Measurements from ENCODE around the gene APEH. TPM values are rescaled to one million over a fixed set of nuclear protein-coding genes. Genes with fewer than 3 reads are reported as not detected.

Gene APEH
- total and polyA plus RNA-seq, 2 of the 4 experiments (the other 2 are of a cell fraction), result 89.2 to 142 TPM

DNA sequence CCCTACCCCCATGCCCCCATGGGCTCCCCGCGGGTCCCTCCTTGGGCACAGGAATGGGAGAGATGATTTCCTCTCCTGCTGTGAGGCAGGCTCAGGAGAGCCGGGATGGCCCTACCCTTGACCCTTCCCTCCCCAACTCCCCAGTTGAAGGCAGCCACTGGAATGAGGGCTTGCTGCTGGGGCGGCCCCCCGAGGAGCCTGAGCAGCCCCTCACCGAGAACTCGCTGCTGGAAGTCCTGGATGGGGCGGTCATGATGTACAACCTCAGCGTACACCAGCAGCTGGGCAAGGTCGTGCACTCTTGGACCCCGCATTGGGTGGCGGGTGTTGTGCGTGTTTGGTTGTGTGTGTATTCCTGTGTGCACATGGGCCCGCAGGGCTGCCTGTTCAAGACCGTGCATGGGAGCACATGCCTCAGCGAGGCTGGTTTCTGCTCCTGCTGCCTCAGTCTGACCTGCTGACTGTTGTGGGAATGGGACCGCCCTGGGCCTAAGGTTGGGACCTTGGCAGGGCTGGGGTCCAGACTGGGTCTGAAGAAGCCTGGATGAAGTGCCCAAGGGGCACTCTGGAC, 31.3 kb downstream of the APEH start:
- H3K27me3 ChIP-seq (ENCODE audit: control insufficient read depth, insufficient read depth, low read length), result no peaks in the 10 kb centered on the region
- BruUV-seq (replicated peaks), result no TSS peak
- dilution Hi-C loops (cut with HindIII; ENCODE audit: low sequenced_read_pairs, unreplicated experiment), result no loop called here
- H3K4ac ChIP-seq (ENCODE audit: low read depth, low read length), result no peak overlapping the region
- H3K4me3 ChIP-seq (ENCODE audit: insufficient read depth, low read depth, low read length), result no peak overlapping the region
- no peak overlapping the region for H3K23ac ChIP-seq (ENCODE audit: low read depth, low read length)
- DNase-seq (no peak), ATAC-seq (ENCODE audit: low read depth) (no peak)
- ChIA-PET CTCF (no interaction called here), POLR2A (ENCODE audit: unreplicated experiment) (no interaction called here)
- peaks cover 35% of the 10 kb centered on the region for H3K36me3 ChIP-seq (ENCODE audit: control insufficient read depth, insufficient read depth, low read length)
- no peak overlapping the region for H2BK20ac ChIP-seq (ENCODE audit: low read depth, low read length)
- H4K20me1 ChIP-seq (ENCODE audit: insufficient read depth, low read length), result peaks cover 7% of the 10 kb centered on the region; the same call in 1 of the 2 replicates
- H2AFZ ChIP-seq (replicated peaks; ENCODE audit: low read length, poor library complexity), result no peak overlapping the region
- H3K9me3 ChIP-seq (ENCODE audit: control insufficient read depth, insufficient read depth, low read length), result no peaks in the 10 kb centered on the region
- intact Hi-C loops (cut with micrococcal nuclease), result loop anchor here (10.0 kb wide), 1 partner anchor 389 kb away; no protein-coding TSS in a partner anchor
- no peak overlapping the region for H4K91ac ChIP-seq (ENCODE audit: insufficient read depth, low read depth, low read length)
- H2AK9ac ChIP-seq (replicated peaks; ENCODE audit: low read depth, low read length, poor library complexity), result no peak overlapping the region
- H3K4me2 ChIP-seq (ENCODE audit: low read depth, low read length), result no peak overlapping the region
- no peaks in the 10 kb centered on the region for H3K79me1 ChIP-seq (ENCODE audit: low read depth in 1 of 2, low read length in 2 of 2)
- no peak overlapping the region for H4K5ac ChIP-seq (ENCODE audit: low read depth, low read length)
- no peak overlapping the region for H2AK5ac ChIP-seq (ENCODE audit: low read depth, low read length)
- H4K8ac ChIP-seq (ENCODE audit: low read depth in 2 of 2, low read length in 2 of 2), result no peak overlapping the region
- H3K9me1 ChIP-seq (ENCODE audit: insufficient read depth, low read length), result no peaks in the 10 kb centered on the region
- in situ Hi-C loops (cut with MboI; ENCODE audit: low sequenced_read_pairs), result no loop called here
- H3K56ac ChIP-seq (ENCODE audit: extremely low read depth, insufficient read depth, low read length), result no peak overlapping the region
- H3K4me1 ChIP-seq (ENCODE audit: control insufficient read depth, insufficient read depth, low read length), result no peaks in the 10 kb centered on the region
- no peak overlapping the region for H3K9ac ChIP-seq (ENCODE audit: low read depth, low read length)
- WGBS, 2 experiments (ENCODE audit: extremely low coverage in 2 of 2, insufficient read length in 1 of 2), result 95% methylated on average over 7 of the region's 17 CpGs; no CpG with 5 or more reads in 1 of the 2 experiments
- no peak overlapping the region for H2BK5ac ChIP-seq (ENCODE audit: low read depth, low read length, poor library complexity, severe bottlenecking)
- H3K27ac ChIP-seq (ENCODE audit: insufficient read depth, low read length), result no peak overlapping the region
- no peak overlapping the region for H3K14ac ChIP-seq (replicated peaks; ENCODE audit: low read depth, low read length)
- H2BK15ac ChIP-seq (ENCODE audit: low read depth, low read length), result no peak overlapping the region
- H2BK120ac ChIP-seq (ENCODE audit: low read depth, low read length), result no peak overlapping the region
- H3K18ac ChIP-seq (ENCODE audit: low read depth, low read length), result no peak overlapping the region
- no peak for TF ChIP-seq RCOR1 (IDR thresholded peaks at IDR 0.05; ENCODE audit: insufficient replicate concordance, low read length)
- TF ChIP-seq CHD1 (IDR thresholded peaks at IDR 0.05; ENCODE audit: low read depth, low read length), result no peak
- TF ChIP-seq, protein P1, sequence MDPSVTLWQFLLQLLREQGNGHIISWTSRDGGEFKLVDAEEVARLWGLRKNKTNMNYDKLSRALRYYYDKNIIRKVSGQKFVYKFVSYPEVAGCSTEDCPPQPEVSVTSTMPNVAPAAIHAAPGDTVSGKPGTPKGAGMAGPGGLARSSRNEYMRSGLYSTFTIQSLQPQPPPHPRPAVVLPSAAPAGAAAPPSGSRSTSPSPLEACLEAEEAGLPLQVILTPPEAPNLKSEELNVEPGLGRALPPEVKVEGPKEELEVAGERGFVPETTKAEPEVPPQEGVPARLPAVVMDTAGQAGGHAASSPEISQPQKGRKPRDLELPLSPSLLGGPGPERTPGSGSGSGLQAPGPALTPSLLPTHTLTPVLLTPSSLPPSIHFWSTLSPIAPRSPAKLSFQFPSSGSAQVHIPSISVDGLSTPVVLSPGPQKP (IDR thresholded peaks at IDR 0.05; ENCODE audit: borderline replicate concordance, low read depth, low read length), result no peak
- TF ChIP-seq BHLHE40 (IDR thresholded peaks at IDR 0.05; ENCODE audit: low read depth, low read length), result no peak
- TF ChIP-seq RAD21 (IDR thresholded peaks at IDR 0.05; ENCODE audit: low read length), result no peak
- TF ChIP-seq MAFK (IDR thresholded peaks at IDR 0.05; ENCODE audit: low read depth, low read length), result no peak
- no peak for TF ChIP-seq SMC3 (IDR thresholded peaks at IDR 0.05; ENCODE audit: low read depth, low read length)
